CD14-positive monocyte (primary cell): ENCODE results near the gene SLC4A4. TPM values are rescaled to one million over a fixed set of nuclear protein-coding genes. Genes with fewer than 3 reads are reported as not detected.

Experiments used
- DNase-seq, 3 donors: peaks; one replicate each; pipeline ENCODE4 v3.0.0-alpha.2; 2011 to 2022
- H2AFZ ChIP-seq: 2 replicates; pipeline ENCODE4 v1.6.0; 2012; ENCODE audit warnings: mild to moderate bottlenecking, low read depth, low read length, inconsistent platforms; ENCODE audit not compliant: insufficient read depth, poor library complexity, severe bottlenecking
- H3K27ac ChIP-seq, 2 donors: 1 replicate in 1 of 2; 2 replicates in 1 of 2; pipeline ENCODE4 v1.5.1; 2012 to 2013; ENCODE audit warnings: low read length in 2 of 2, control low read depth in 1 of 2, inconsistent platforms in 1 of 2, low read depth in 1 of 2, mild to moderate bottlenecking in 1 of 2
- H3K27me3 ChIP-seq, 2 donors: one replicate each; pipeline versions ENCODE4 v1.6.0 to v1.6.1; 2011 to 2013; ENCODE audit warnings: low read length in 2 of 2; ENCODE audit not compliant: control insufficient read depth in 2 of 2, insufficient read depth in 2 of 2
- H3K36me3 ChIP-seq, 2 donors: replicated peaks in 1 of 2; 1 replicate in 1 of 2; 2 replicates in 1 of 2; pipeline versions ENCODE4 v1.5.1 to v1.6.1; 2012 to 2013; ENCODE audit warnings: low read length in 2 of 2, control low read depth in 1 of 2, inconsistent platforms in 1 of 2, mild to moderate bottlenecking in 1 of 2; ENCODE audit not compliant: insufficient read depth in 2 of 2, control insufficient read depth in 1 of 2
- H3K4me1 ChIP-seq, 2 donors: 1 replicate in 1 of 2; 2 replicates in 1 of 2; pipeline versions ENCODE4 v1.5.1 to v1.6.1; 2012 to 2013; ENCODE audit warnings: low read length in 2 of 2, control low read depth in 1 of 2, inconsistent platforms in 1 of 2, mild to moderate bottlenecking in 1 of 2, moderate library complexity in 1 of 2; ENCODE audit not compliant: insufficient read depth in 2 of 2, control insufficient read depth in 1 of 2
- H3K4me2 ChIP-seq: replicated peaks from 2 replicates; pipeline ENCODE3; 2012; ENCODE audit warnings: low read length, moderate library complexity, mild to moderate bottlenecking; ENCODE audit not compliant: poor library complexity, severe bottlenecking; ENCODE audit errors: extremely low read depth
- H3K4me3 ChIP-seq, 3 experiments: fragments of 200-600 bp in 1 of 3; sonication (generic) in 1 of 3; replicated peaks in 1 of 3; 1 replicate in 2 of 3; 2 replicates in 1 of 3; pipeline ENCODE4 v1.5.1; 2011 to 2013; ENCODE audit warnings: low read length in 3 of 3, mild to moderate bottlenecking in 3 of 3, control low read depth in 2 of 3, low read depth in 2 of 3, inconsistent platforms in 1 of 3, moderate library complexity in 1 of 3
- H3K79me2 ChIP-seq: 2 replicates; pipeline ENCODE4 v1.6.0; 2012; ENCODE audit warnings: mild to moderate bottlenecking, control low read depth, inconsistent platforms, low read length, moderate library complexity; ENCODE audit not compliant: insufficient read depth
- H3K9ac ChIP-seq: 2 replicates; pipeline ENCODE4 v1.6.0; 2017; ENCODE audit warnings: low read length, mild to moderate bottlenecking; ENCODE audit not compliant: insufficient read depth, poor library complexity, severe bottlenecking
- H3K9me3 ChIP-seq, 2 donors: replicated peaks in 1 of 2; 1 replicate in 1 of 2; 2 replicates in 1 of 2; pipeline versions ENCODE4 v1.5.1 to v1.6.1; 2012 to 2013; ENCODE audit warnings: low read length in 2 of 2, control low read depth in 1 of 2; ENCODE audit not compliant: control insufficient read depth in 1 of 2, insufficient read depth in 1 of 2
- H4K20me1 ChIP-seq: 2 replicates; pipeline ENCODE4 v1.6.0; 2012; ENCODE audit warnings: mild to moderate bottlenecking, low read length, control low read depth, moderate library complexity; ENCODE audit not compliant: insufficient read depth
- H3K27ac Mint-ChIP-seq, 7 donors: one replicate each; pipeline ENCODE4 v1.8.0; 2020; ENCODE audit warnings: mild to moderate bottlenecking in 7 of 7, mixed read lengths in 7 of 7, moderate library complexity in 6 of 7, inconsistent platforms in 2 of 7
- H3K27me3 Mint-ChIP-seq, 3 donors: one replicate each; pipeline ENCODE4 v1.8.0; 2021 to 2022; ENCODE audit warnings: low read depth in 3 of 3, mild to moderate bottlenecking in 3 of 3, mixed read lengths in 3 of 3, moderate library complexity in 3 of 3, inconsistent platforms in 1 of 3
- H3K36me3 Mint-ChIP-seq, 2 donors: one replicate each; pipeline ENCODE4 v1.8.0; 2020; ENCODE audit warnings: mixed read lengths in 2 of 2, inconsistent platforms in 1 of 2, mild to moderate bottlenecking in 1 of 2
- H3K4me1 Mint-ChIP-seq: one replicate; pipeline ENCODE4 v1.8.0; 2020; ENCODE audit warnings: mild to moderate bottlenecking, mixed read lengths
- H3K4me3 Mint-ChIP-seq, 2 donors: one replicate each; pipeline ENCODE4 v1.8.0; 2020; ENCODE audit warnings: mild to moderate bottlenecking in 2 of 2, mixed read lengths in 2 of 2, moderate library complexity in 1 of 2
- H3K9me3 Mint-ChIP-seq, 7 donors: one replicate each; pipeline ENCODE4 v1.8.0; 2020 to 2022; ENCODE audit warnings: mixed read lengths in 7 of 7, mild to moderate bottlenecking in 6 of 7, moderate library complexity in 6 of 7, inconsistent platforms in 2 of 7
- WGBS: methylation state at CpG from one replicate; pipeline ENCODE4 v1.1.5; 2013; ENCODE audit warnings: missing lambda C conversion rate; ENCODE audit not compliant: insufficient coverage; 5-methylcytosine and 5-hydroxymethylcytosine counted together
- intact Hi-C, 2 donors: fragments of 100-400 bp; cut with micrococcal nuclease; formaldehyde crosslinking; loops; one replicate each; pipeline versions ENCODE4 v1.15.0 to v1.15.1; 2023
- polyA plus RNA-seq, 3 donors: library from polyadenylated mRNA; depleted of rRNA in 1 of 3; unstranded in 2 of 3; stranded (reverse) in 1 of 3; fragments of 300-500 nt in 2 of 3; fragments of >200 nt in 1 of 3; fragmentation: Illumina TruSeq in 2 of 3; gene quantifications; 1 replicate in 2 of 3; 2 replicates in 1 of 3; pipeline ENCODE4 v1.2.3, GENCODE V29; 2012 to 2021
- TF ChIP-seq, protein P1 (sequence below): fragments of 200-600 bp; IDR thresholded peaks from one replicate; pipeline ENCODE4 v1.8.0; 2022; ENCODE audit warnings: antibody characterized with exemption, mild to moderate bottlenecking

SLC4A4 gene
- polyA plus RNA-seq, 3 donors = 0.03 TPM; not detected in 2

DNA sequence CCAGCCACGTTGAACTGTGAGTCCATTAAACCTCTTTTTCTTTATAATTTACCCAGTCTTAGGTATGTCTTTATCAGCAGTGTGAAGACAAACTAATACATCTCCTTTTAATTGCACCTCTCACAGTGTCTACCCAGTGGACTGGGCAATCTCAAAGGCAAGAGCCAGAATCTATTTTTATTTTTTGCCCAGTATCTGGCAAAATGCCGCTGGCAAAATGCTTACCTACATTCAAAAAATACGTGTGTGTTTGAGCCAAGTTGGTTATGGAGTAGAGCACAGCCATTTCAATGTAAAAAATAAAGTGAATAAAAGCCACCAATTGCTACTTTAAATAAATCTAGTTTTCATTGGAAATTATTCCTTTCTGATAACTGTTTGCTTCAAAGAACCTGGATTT, 245.2 kb downstream of the SLC4A4 start:
- H3K36me3 Mint-ChIP-seq = no peaks in the 10 kb centered on the region
- Histone ChIP-seq H3K79me2 (no peaks in the 10 kb centered on the region), H3K4me2 (no peak overlapping the region), H4K20me1 (no peaks in the 10 kb centered on the region), H3K4me3 (no peak overlapping the region), H3K9me3 (peaks cover 0 to 6% of the 10 kb centered on the region in 2 donors), H3K9ac (no peak overlapping the region), H3K27me3 (no peaks in the 10 kb centered on the region), H2AFZ (no peak overlapping the region), H3K36me3 (no peaks in the 10 kb centered on the region), H3K4me1 (no peaks in the 10 kb centered on the region), H3K27ac (no peak overlapping the region)
- TF ChIP-seq, protein P1, sequence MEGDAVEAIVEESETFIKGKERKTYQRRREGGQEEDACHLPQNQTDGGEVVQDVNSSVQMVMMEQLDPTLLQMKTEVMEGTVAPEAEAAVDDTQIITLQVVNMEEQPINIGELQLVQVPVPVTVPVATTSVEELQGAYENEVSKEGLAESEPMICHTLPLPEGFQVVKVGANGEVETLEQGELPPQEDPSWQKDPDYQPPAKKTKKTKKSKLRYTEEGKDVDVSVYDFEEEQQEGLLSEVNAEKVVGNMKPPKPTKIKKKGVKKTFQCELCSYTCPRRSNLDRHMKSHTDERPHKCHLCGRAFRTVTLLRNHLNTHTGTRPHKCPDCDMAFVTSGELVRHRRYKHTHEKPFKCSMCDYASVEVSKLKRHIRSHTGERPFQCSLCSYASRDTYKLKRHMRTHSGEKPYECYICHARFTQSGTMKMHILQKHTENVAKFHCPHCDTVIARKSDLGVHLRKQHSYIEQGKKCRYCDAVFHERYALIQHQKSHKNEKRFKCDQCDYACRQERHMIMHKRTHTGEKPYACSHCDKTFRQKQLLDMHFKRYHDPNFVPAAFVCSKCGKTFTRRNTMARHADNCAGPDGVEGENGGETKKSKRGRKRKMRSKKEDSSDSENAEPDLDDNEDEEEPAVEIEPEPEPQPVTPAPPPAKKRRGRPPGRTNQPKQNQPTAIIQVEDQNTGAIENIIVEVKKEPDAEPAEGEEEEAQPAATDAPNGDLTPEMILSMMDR = no peak
- DNase-seq = no peak
- H3K4me3 Mint-ChIP-seq = no peak overlapping the region
- intact Hi-C loops = no loop called here
- H3K27me3 Mint-ChIP-seq = no peaks in the 10 kb centered on the region
- no peak overlapping the region for H3K27ac Mint-ChIP-seq
- WGBS = no CpG with 5 or more reads among the region's 3 CpGs
- H3K4me1 Mint-ChIP-seq = no peaks in the 10 kb centered on the region
- peaks cover 0 to 7% (median 0%) of the 10 kb centered on the region in 7 donors for H3K9me3 Mint-ChIP-seq

DNA sequence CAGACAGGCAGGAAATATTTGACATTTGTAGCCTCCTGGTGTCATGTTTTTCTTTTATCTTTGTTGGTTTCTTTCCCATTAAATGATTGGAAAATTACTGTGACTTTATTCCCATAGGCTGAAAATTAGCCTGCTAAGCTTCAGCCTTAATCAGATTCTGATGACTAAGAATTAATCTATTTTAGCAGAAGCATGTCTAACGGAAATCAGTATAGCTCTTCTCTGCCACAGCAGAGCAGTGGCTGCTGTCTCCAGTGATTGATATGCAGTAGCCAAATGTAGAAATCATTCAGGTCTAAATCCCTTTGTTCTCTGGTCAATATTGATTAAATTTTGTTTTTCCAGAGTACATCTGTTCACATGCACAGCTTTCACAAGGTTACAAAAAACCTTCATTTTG, 245.8 kb downstream of the SLC4A4 start:
- H3K4me3 Mint-ChIP-seq = no peak overlapping the region
- Histone ChIP-seq H3K9ac (no peak overlapping the region), H3K27me3 (no peaks in the 10 kb centered on the region), H3K4me1 (no peaks in the 10 kb centered on the region), H3K9me3 (peaks cover 0 to 6% of the 10 kb centered on the region in 2 donors), H3K27ac (no peak overlapping the region), H4K20me1 (no peaks in the 10 kb centered on the region), H2AFZ (no peak overlapping the region), H3K4me3 (no peak overlapping the region), H3K79me2 (no peaks in the 10 kb centered on the region), H3K4me2 (no peak overlapping the region), H3K36me3 (no peaks in the 10 kb centered on the region)
- WGBS = 100% methylated on average over 1 of the region's 1 CpG
- no peaks in the 10 kb centered on the region for H3K4me1 Mint-ChIP-seq
- TF ChIP-seq, protein P1 = no peak
- peaks cover 0 to 9% (median 0%) of the 10 kb centered on the region in 7 donors for H3K9me3 Mint-ChIP-seq
- H3K36me3 Mint-ChIP-seq = no peaks in the 10 kb centered on the region
- no peaks in the 10 kb centered on the region for H3K27me3 Mint-ChIP-seq
- no peak for DNase-seq
- intact Hi-C loops = no loop called here
- no peak overlapping the region for H3K27ac Mint-ChIP-seq
